OCI-LY1 (cell line): ENCODE results near the gene BCR.
A peak's percentile ranks its signal among the peaks of the same experiment; 100 is the strongest.

Source experiments
- H2AFZ ChIP-seq: fragments of 200-600 bp; sonication (generic), shearing (Covaris generic); 2 replicates; pipeline ENCODE4 v1.6.0; 2014; ENCODE audit warnings: antibody characterized with exemption, mild to moderate bottlenecking, low read length
- H3F3A ChIP-seq: fragments of 200-600 bp; sonication (generic), shearing (Covaris generic); 2 replicates; pipeline ENCODE4 v1.6.0; 2014; ENCODE audit warnings: mild to moderate bottlenecking, antibody characterized with exemption, low read length, moderate library complexity; ENCODE audit not compliant: insufficient read depth
- H3K27ac ChIP-seq: fragments of 200-600 bp; sonication (generic); 2 replicates; pipeline ENCODE4 v1.5.1; 2014; ENCODE audit warnings: low read length, mixed run types, mild to moderate bottlenecking, low read depth; ENCODE audit not compliant: poor library complexity, severe bottlenecking
- H3K27me3 ChIP-seq: fragments of 200-600 bp; sonication (generic); 2 replicates; pipeline ENCODE4 v1.6.0; 2014; ENCODE audit warnings: antibody characterized with exemption, mild to moderate bottlenecking, low read length, moderate library complexity; ENCODE audit not compliant: insufficient read depth
- H3K36me3 ChIP-seq: fragments of 200-600 bp; sonication (generic); 2 replicates; pipeline ENCODE4 v1.6.1; 2014; ENCODE audit warnings: mild to moderate bottlenecking, antibody characterized with exemption, low read length, moderate library complexity, mixed read lengths; ENCODE audit not compliant: insufficient read depth
- H3K4me1 ChIP-seq: fragments of 200-600 bp; sonication (generic); 2 replicates; pipeline ENCODE4 v1.5.1; 2014; ENCODE audit warnings: mild to moderate bottlenecking, low read length, moderate library complexity; ENCODE audit not compliant: insufficient read depth, severe bottlenecking
- H3K4me2 ChIP-seq: fragments of 200-600 bp; sonication (generic), shearing (Covaris generic); 2 replicates; pipeline ENCODE4 v1.6.1; 2014; ENCODE audit warnings: low read length
- H3K4me3 ChIP-seq: fragments of 200-600 bp; sonication (generic); 2 replicates; pipeline ENCODE4 v1.5.1; 2014; ENCODE audit warnings: low read length, low read depth, mild to moderate bottlenecking, mixed read lengths; ENCODE audit not compliant: poor library complexity, severe bottlenecking
- H3K79me2 ChIP-seq: fragments of 200-600 bp; shearing (Covaris generic); 2 replicates; pipeline ENCODE4 v1.6.1; 2016; ENCODE audit warnings: mixed run types, low read length, mixed read lengths; ENCODE audit not compliant: insufficient read depth
- H3K9ac ChIP-seq: fragments of 200-600 bp; sonication (generic), shearing (Covaris generic); 2 replicates; pipeline ENCODE4 v1.6.1; 2014; ENCODE audit warnings: mild to moderate bottlenecking, low read length, mixed read lengths
- H3K9me2 ChIP-seq: fragments of 200-600 bp; sonication (generic), shearing (Covaris generic); 2 replicates; pipeline ENCODE4 v1.6.1; 2014; ENCODE audit warnings: low read depth, mild to moderate bottlenecking, low read length, mixed read lengths
- H3K9me3 ChIP-seq: fragments of 200-600 bp; shearing (Covaris generic); 2 replicates; pipeline ENCODE4 v1.6.1; 2014; ENCODE audit warnings: low read length, mixed read lengths
- H4K20me1 ChIP-seq: fragments of 200-600 bp; sonication (generic), shearing (Covaris generic); 2 replicates; pipeline ENCODE4 v1.6.0; 2016; ENCODE audit warnings: mild to moderate bottlenecking, low read length; ENCODE audit not compliant: insufficient read depth
- EZH2 ChIP-seq: fragments of 200-600 bp; sonication (generic), shearing (Covaris generic); IDR thresholded peaks from 2 replicates; pipeline ENCODE4 v1.8.0; 2017; ENCODE audit warnings: borderline replicate concordance, mixed run types, mild to moderate bottlenecking, antibody characterized with exemption, low read length, moderate library complexity, mixed read lengths
- TF ChIP-seq, protein P1 (sequence below): fragments of 200-600 bp; sonication (generic), shearing (Covaris generic); IDR thresholded peaks from 2 replicates; pipeline ENCODE4 v1.5.1; 2017; ENCODE audit warnings: mild to moderate bottlenecking, antibody characterized with exemption, low read length, moderate library complexity, mixed read lengths

The BCR gene

DNA sequence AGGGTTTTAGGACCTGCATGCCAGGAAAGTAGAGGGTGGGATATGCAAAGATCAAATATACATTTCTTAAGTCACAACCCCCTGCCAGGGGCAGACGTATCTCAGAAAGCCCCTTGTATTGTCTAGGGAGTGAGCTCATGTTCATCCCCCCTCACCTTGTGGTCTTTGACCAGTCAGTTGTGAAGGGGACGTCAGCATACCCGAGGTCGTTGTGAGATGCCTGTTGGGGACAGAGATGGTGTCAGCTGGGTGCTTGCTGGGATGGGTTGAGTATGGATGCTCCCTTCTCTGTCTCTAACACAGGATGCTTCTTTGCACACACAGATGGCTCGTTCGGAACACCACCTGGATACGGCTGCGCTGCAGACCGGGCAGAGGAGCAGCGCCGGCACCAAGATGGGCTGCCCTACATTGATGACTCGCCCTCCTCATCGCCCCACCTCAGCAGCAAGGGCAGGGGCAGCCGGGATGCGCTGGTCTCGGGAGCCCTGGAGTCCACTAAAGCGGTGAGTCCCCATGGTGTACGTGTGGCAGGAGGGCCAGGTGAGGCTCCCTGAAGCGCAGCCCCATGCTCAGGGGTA is 73.3 kb downstream of the BCR start:
- Histone ChIP-seq H3K79me2 (peaks cover 13% of the 10 kb centered on the region; the same call in 1 of the 2 replicates), H2AFZ (no peak overlapping the region), H3K9me2 (no peaks in the 10 kb centered on the region), H3K27me3 (no peaks in the 10 kb centered on the region), H3F3A (no peaks in the 10 kb centered on the region), H3K4me3 (no peak overlapping the region), H3K36me3 (peaks cover 56% of the 10 kb centered on the region; the same call in 1 of the 2 replicates), H3K4me1 (peaks cover 35% of the 10 kb centered on the region), H3K9ac (no peak overlapping the region), H3K4me2 (no peak overlapping the region), H4K20me1 (no peaks in the 10 kb centered on the region), H3K27ac (peak overlapping the region; percentile 29), H3K9me3 (no peaks in the 10 kb centered on the region)
- TF ChIP-seq, protein P1, sequence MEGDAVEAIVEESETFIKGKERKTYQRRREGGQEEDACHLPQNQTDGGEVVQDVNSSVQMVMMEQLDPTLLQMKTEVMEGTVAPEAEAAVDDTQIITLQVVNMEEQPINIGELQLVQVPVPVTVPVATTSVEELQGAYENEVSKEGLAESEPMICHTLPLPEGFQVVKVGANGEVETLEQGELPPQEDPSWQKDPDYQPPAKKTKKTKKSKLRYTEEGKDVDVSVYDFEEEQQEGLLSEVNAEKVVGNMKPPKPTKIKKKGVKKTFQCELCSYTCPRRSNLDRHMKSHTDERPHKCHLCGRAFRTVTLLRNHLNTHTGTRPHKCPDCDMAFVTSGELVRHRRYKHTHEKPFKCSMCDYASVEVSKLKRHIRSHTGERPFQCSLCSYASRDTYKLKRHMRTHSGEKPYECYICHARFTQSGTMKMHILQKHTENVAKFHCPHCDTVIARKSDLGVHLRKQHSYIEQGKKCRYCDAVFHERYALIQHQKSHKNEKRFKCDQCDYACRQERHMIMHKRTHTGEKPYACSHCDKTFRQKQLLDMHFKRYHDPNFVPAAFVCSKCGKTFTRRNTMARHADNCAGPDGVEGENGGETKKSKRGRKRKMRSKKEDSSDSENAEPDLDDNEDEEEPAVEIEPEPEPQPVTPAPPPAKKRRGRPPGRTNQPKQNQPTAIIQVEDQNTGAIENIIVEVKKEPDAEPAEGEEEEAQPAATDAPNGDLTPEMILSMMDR: no peak
- TF ChIP-seq EZH2: no peak

DNA sequence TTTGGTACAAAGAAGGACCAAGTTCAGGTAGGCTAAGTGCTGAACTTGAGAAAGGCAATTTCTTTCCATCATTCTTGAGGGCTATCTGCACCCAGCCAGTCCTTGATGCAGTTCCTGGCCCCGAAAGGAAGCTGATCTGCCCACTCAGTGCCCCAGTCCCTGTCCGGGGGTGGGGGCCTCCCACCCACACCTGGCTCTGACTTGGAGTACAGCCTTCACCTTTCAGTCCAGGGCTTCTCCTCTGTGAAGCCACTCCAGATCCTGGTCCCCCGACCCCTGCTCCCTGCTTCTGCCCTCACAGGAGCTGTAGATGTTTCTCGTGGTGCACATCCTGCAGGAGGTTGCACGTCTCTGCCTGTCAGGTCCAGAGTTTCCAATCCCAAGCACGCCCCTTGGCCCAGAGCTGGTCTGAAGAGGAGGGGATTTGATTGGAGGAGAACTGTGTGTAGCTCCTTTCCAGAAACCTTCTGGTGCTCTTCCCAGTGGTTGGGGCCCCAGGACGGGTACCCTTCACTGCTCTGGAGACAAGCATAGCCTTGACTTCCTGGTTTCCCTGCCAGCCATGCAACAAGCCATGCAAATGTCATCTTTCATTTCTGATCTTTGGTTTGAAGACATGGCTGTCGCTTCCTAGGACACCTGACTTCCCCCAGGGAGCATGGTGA is 75.3 kb downstream of the BCR start:
- H3K4me2 ChIP-seq: no peak overlapping the region
- no peak overlapping the region for H2AFZ ChIP-seq
- H3K9me3 ChIP-seq: no peaks in the 10 kb centered on the region
- TF ChIP-seq, protein P1: no peak
- TF ChIP-seq EZH2: no peak
- no peaks in the 10 kb centered on the region for H3F3A ChIP-seq
- H3K36me3 ChIP-seq: peaks cover 68% of the 10 kb centered on the region; the same call in 1 of the 2 replicates
- H3K4me1 ChIP-seq: peaks cover 21% of the 10 kb centered on the region
- H3K9ac ChIP-seq: no peak overlapping the region
- peak overlapping the region; percentile 49 for H3K27ac ChIP-seq
- no peaks in the 10 kb centered on the region for H3K79me2 ChIP-seq
- H3K27me3 ChIP-seq: no peaks in the 10 kb centered on the region
- H3K9me2 ChIP-seq: no peaks in the 10 kb centered on the region
- H4K20me1 ChIP-seq: no peaks in the 10 kb centered on the region
- no peak overlapping the region for H3K4me3 ChIP-seq

DNA sequence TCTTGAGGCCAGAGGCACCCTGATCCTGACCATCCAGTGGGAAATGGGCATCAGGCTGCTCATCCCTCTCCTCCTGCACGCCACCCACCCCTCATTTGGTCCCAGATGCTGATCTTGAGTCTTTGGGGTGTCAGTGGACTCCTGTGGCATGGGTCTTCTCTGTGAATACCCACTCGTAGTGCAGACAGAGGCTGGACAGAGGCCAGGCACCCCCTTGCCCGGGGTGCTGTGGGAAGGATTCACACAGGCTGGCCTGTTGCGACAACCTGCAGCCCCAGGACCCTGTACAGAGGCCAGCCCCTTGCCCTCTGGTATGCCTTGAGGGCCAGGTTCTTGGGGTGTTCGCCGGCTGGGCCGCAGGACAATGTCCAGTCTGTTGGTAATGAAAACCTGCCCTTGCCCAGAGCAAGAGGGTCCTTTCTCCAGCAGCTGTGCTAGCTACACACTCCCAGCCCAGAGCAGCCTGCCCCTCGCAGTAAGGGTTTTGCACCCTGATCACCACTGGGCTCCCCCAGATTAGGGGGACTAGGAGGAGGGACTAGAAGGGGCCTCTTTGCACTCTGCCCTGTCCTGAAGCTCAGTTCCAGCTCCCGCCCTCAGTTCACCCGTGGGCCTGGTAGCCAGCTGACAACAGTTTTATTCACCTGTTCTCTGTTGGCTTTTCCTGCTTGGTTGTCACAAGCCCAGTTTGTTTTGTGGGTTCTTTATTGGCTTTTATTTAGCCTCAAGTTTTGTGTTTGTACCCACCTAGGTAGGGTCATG is 76.0 kb downstream of the BCR start:
- H3K4me3 ChIP-seq: no peak overlapping the region
- H3K27ac ChIP-seq: no peak overlapping the region
- H3K4me1 ChIP-seq: peaks cover 21% of the 10 kb centered on the region
- H2AFZ ChIP-seq: no peak overlapping the region
- no peak overlapping the region for H3K9ac ChIP-seq
- no peaks in the 10 kb centered on the region for H3F3A ChIP-seq
- no peaks in the 10 kb centered on the region for H3K79me2 ChIP-seq
- peaks cover 74% of the 10 kb centered on the region for H3K36me3 ChIP-seq
- no peaks in the 10 kb centered on the region for H3K27me3 ChIP-seq
- no peaks in the 10 kb centered on the region for H3K9me3 ChIP-seq
- H3K4me2 ChIP-seq: no peak overlapping the region
- TF ChIP-seq EZH2: no peak
- TF ChIP-seq, protein P1: no peak
- H4K20me1 ChIP-seq: no peaks in the 10 kb centered on the region
- H3K9me2 ChIP-seq: no peaks in the 10 kb centered on the region
